Suppressor macrophage treated with lipopolysaccharide for 4 hours (primary cell): ENCODE results near the gene CFAP20DC.

Experiments used
- DNase-seq: peaks from one replicate; pipeline ENCODE4 v3.0.0-alpha.2; 2020

CFAP20DC gene

DNA sequence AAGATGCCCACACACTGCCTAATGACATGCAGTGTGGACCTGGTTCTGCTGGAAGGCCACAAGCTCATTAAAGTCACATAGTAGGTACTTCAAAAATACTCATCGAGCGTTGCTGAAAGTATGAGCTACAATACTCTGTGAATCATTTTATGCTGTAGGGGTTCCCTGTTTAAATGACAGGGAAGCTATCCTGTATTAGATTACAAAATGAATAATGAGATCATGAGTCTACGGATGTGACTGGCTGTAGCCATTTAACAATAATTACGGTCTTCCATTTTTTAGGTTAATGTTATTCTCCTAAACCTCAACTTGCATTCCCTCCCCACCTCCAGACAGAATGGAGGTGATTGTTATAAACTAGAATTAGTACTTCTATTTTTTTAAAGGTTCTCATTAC, 255.1 kb downstream of the CFAP20DC start:
- no peak for DNase-seq

DNA sequence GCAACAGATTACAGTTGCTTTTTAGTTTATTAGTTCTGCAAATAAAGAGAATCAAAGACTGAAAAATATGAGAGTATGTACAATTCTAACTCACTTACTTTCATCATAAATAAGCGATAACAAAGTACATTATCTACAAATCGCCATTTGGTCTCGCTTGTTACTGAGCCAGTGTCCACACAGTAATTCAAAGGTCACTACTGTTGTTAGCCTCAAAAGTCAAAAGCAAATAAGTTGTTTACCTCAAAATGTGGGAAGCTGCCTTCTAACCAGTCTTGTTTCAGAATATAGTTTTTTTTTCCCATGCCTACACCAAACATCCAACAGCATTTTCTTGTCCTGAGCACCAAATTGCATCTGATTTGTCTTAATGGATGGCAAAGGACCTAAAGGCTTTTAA, 255.9 kb downstream of the CFAP20DC start:
- DNase-seq, result no peak

DNA sequence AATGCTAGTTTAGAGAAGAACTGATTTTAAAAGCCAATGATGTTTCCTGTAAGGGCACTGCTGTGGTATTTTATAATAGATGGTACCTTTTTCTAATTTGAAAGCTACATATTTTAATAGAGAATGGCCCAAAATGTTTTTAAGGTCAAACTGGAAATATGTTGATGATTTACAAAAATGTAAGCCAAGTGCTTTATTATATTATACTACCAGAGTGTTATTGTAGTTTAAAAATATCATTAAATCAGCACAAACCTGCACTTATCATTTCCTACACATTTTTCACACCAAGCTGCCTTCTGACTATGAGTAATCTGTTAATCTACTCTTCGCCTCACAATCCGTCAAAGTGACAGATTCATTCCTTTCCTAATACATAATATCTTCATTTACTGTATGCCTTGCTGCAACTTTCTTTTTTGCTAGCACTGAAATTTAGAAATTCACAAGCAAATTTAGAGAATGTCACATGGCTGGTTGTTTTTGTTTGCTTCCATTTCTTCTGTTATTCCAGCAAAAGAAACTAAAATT, 256.8 kb downstream of the CFAP20DC start:
- DNase-seq, result no peak

DNA sequence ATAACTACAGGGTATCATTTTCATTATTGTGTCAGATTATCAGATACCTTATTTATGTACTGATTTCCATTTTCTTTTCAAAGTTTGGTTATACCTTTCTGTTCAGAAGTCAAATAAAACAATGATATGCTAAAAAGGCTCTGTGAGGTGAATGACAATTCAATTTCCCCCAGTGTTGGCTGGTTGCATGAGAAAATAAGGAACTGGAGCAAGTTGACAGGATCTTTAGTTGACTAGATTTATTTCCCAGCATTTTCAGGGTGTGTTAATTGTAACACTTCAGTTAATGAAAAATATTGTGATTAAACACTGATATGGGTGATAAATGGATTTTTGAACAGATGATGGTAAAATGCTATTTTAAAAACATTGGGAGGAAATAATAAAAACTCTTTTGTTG, 260.4 kb downstream of the CFAP20DC start:
- DNase-seq, result no peak

DNA sequence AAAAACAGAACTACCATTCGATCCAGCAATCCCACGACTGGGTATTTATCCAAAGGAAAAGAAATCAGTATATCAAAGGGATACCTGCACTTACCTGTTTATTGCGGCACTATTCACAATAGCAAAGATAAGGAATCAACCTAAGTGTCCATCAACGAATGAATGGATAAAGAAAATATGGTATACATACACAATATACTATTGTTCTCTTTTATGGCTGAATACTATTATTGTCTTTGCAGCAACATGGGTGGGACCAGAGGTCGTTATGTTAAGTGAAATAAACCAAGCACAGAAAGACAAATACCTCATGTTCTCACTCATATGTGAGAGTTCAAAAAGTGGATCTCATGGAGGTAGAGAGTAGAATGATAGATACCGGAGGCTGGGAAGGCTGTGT, 264.9 kb downstream of the CFAP20DC start:
- no peak for DNase-seq

DNA sequence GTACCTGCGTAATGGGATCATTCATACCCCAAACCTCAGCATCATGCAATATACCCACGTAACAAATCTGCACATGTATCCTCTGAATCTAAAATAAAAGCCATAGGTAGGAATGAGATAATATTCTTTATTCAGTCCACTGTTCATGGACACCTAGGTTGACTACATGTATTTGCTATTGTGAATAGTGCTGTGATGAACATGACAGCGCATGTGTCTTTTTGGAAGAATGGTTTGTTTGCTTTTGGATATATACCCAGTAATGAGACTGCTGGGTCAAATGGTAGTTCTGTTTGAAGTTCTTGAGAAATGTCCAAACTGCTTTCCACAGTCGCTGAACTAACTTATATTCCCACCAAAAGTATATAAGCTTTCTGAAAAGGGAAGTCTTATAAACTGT, 265.4 kb downstream of the CFAP20DC start:
- no peak for DNase-seq

DNA sequence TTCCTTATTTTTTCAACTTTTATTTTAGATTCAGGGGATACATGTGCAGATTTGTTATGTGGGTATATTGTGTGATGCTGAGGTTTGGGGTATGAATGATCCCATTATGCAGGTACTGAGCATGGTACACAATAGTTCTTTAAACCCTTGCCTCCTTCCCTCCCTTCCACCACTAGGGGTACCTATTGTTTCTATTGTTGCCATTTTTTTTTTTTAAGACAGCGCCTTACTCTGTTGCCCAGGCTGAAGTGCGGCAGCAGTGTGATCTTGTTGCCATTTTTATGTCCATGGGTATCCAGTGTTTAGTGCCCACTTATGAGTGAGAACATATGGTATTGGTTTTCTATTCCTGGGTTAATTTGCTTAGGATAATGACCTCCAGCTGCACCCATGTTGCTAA, 266.0 kb downstream of the CFAP20DC start:
- no peak for DNase-seq

DNA sequence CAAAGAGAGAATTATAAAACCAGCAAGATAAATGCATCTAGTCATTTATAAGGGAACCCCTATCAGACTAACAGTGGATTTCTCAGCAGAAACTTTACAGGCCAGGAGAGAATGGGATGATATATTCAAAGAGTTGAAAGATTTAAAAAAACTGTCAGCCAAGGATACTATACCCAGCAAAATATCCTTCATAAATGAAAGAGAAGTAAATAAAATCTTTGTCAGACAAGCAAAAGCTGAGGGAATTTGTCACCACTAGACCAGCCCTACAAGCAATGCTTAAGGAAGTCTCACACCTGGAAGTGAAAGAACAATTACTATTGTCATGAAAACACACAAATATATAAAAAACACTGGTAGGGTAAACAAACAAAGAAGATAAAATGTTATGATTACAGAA, 269.9 kb downstream of the CFAP20DC start:
- no peak for DNase-seq

DNA sequence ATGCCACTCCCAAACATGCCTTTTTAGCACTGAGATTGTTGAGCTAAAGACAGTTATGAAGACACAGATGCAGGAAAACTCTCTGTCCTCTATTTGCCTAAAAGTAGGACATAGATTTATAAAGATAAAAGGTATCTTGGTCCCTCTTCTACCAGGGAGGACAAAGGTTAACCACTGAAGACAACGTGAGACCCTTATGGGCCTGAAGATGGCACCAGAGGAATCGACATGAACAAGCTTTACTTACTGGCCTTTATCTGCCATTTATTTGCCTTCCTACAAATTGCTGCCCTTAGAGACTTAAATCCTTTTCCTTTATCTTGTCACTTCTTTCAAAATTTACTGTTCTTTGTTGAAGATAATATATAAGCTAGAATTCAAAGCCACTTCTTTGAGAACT, 273.6 kb downstream of the CFAP20DC start:
- DNase-seq, result no peak

DNA sequence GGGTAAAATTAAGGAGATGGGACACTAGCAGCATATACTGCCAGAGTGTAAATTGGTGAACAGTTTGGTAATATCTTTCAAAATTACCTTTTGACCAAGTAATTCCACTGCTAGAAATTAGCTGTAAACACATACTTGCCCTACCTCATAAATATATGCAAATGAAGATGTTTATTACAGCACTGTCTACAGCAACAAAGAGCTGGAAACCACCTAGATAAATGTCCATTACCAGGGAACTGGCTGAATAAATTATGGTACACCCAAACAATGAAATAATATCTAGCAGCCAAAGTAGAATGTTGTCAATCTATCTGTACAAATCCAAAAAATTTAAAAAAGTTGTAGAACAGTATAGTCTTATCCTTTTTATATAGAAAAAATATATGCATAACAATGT, 277.4 kb downstream of the CFAP20DC start:
- DNase-seq, result no peak

DNA sequence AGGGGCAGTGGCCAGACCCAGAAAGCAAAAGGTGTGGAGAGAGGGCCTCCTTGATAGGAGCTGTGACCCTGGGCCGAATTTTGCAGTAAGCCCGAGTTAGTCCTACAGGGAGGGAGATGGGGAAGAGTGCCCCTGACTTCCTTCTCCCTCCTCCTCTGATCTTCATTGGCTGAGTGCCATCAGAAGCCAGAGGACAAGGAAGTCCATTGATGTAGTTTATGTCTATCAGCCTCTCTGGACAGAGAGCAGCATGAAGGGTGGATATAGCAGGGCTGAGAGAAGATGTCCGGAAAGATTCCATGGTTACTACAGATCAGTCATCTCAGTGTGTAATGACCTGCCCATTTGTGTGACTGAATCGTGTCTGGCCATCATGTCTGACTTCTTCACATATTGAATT, 280.8 kb downstream of the CFAP20DC start:
- no peak for DNase-seq

DNA sequence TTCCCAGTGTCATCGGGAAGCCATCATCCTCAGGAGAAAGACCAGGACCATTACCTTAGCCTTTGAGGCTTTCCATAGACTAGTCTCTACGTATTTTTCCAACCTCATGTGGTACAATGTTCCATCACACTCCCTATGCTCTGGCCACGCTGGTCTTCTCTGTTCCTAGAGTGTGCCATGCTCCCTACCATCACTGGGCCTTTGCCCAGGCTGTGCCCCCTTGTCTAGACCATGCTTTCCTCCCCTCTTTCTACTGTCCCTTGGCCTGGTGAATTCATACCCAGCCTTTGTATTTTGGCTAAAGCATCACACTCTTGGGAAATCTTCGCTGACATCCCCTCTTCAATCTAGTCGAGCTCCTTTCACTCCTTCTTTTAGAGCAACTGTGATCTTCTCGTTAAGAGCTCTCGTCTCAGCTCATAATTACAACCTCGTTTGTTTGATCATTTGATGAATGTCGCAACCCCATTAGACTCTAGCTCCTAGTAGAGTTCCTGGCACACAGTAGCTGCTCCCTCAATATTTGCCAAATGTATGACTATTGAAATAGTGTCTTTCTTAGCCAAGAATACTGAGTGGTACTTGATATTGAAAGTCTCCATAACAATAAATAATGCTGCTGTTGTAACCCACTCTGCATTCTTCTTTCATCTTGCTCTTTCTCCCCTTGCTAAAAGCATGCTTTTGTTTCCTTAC, 283.1 kb downstream of the CFAP20DC start:
- DNase-seq, result no peak

DNA sequence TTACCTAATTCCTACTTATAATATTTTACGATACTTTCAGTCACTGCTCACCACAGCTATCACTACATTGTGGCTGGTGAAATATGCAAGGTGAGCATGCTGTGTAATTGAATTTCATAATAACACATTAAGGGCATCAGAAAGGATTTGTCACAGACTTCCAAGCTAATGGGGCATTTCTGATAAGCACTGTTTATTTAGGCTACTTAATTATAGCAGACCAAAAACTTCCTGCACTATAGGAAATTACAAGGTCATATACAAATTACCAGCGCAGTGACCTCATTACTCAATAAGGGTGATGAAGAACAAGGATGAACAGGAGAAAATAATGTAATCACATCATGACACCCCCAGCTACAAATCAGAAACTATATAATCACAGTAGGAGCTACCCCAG, 294.7 kb downstream of the CFAP20DC start:
- DNase-seq, result no peak

DNA sequence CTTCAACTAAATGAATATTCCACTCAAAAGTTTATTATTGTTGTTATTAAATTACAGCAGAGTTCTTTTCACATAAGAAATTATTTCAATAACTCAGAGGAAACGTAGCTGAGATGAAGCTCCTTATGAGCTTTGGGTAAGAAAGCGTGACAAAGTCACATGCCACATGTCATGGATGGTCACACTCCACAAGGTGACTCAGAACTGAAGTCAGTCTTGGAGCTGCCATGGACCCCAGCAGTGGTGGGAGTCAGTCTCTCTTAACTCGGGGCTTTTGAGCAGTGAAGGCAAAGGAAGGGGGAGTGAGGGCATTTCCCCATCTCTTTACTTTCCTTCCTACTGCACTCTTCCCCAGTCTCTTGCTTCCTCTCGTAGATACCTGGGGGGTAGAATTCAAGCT, 295.8 kb downstream of the CFAP20DC start:
- no peak for DNase-seq

DNA sequence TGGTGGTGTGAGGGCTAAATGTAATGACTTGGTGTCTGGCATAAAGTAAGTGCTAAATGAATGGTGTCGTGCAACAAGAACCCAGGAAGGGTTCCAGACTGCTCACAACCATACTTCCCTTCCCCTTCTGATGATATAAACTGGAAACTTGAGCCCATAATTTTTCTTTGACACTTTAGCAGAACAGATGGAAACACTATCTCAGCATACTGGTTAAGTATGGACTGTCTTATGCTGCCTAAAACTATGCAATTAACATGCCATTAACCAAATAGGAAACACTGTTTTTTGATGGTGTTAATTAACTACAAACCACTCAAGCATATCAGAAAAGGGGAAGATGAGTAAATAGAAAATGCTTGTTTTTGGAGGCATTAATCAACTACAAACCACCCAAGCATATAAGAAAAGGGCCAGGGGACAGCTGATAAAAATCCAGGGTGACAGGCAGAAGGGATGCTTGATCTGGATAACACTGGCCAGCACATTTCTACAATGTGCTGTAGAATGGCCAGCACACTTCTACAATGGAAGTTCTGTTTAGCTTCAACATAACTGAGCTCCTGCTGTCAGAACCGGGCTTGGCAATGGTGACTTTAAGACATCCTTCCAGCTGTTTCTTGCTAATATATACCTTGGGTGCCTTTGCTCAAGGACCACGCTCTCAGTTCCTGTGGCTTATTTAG, 297.8 kb downstream of the CFAP20DC start:
- no peak for DNase-seq

DNA sequence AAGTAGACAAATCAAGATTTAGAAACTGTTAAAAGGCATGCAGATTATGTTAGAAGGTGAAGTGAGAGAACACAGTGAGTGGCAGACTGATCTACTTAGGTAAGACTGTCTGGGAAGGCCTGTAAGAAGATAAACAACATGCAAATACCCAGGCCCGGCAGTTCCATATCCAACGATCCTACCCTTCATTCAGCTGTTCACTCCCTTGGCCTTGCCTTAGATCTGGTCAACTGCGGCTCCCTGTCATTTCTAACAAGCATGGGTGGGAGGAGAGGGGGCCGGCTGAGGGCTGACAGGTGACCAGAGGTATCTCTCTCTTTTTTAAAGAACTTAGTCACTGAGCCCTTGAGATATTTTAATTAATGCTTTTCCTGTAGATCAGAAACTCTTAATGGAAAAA, 298.6 kb downstream of the CFAP20DC start:
- no peak for DNase-seq

DNA sequence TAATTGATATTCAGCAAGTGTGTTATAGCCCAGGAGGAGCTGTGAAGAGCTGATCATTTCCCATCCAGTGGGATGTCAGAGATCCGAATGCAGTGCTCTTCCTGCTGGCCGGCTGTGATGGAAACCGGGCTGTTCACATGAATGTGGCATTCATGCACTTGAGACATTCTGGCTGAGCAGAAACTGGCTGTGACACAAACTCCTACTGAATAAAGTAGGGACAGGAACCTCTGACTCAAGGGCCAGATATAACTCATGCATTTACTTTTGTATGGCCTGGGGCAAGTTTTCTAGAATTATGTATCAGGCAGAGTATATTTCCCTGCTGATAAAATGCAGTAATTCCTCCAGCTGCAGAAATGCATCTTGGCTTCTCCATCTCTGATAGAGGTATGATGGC, 299.9 kb downstream of the CFAP20DC start:
- DNase-seq, result peak; percentile 3

DNA sequence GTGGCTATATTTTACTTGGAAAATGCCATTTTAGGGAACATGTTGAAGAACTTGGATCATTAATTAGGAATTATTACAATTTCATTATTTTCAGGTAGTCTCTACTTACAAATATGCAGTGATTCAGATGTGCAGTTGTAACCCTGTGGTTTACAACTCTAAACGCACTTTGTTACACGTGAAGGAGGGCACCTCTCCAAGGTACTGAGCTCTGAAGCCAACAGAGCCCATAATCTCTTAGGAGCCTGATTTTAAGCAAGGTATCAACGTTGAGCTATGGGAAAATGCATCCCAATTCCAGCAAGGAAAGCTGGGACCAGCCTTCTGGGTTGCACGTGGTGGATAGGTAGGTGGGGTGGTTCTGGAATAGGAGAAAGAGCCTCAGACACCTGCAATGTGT, 301.8 kb downstream of the CFAP20DC start:
- no peak for DNase-seq

DNA sequence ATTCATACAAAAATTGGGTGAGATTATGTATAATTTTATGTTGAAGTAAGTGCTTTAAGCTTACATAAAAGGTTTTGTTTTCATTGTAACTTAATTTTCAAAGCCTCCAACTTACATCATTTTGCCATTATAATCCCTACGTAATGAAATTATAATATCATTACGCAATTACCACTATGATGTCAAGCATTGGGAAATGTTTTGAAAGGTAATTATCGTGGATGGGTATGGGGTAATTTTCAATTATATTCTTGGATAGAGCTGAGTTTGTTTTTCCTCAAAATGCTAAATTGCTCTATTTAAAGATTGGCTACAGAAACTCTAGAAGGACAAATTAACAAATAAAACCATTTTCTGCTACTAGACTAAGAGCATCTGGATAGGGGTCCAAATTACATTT, 303.1 kb downstream of the CFAP20DC start:
- no peak for DNase-seq

DNA sequence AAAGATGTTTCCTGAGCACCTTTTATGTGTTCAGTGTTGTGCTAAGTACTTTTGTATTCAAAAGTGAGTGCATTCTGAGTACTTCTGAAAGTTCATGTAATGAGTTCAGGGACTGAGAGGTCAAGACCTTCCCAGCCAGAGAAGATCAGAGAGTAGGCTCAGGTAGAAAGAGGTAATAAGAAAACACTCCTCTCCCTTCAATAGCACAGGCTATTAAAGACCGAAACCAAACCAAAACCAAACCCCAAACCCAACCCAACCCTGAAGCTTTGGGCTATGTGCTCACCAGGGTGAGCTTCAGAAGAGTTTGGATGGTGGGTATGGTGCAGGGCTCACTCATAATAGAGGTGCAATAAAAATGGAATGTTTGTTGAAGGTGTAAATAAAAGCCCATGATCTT, 306.5 kb downstream of the CFAP20DC start:
- DNase-seq, result no peak

DNA sequence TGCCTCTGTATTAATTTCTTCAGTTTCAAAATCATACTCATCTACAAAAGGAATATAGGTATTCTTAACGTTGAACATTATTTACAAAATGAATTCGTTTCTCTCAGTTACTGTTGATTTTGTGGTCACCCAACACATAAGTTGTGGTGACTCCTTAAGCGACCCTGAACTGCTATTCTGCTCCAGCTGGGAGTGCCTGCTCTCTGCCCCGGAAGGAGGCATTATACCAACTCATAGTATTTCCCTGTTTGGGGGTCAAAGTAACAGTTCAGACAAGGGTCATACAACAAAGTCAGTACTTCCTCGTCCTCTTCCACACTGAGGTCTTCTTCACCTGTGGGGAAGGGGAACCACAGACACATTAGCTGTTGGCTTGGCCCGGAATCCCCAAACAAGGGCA, 307.6 kb downstream of the CFAP20DC start:
- DNase-seq, result no peak

DNA sequence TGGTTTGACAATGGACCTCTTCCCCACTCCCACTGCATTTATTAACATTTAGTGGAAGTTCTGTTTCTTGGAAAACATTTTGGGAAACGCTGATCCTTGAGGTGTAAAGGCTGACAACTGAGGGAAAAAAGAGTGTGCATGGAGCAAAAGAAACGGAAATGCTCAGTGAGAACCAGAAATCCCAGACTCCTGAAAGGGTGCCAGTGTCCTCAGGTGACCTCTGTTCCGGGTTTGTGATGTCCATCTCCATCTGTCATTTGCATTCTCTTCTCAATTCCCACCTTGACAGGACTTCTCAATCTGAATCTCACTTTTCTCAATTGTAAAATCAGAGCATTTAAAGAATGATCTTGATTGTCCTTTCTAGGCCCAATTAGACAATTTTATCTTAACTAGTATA, 312.2 kb downstream of the CFAP20DC start:
- DNase-seq, result no peak

DNA sequence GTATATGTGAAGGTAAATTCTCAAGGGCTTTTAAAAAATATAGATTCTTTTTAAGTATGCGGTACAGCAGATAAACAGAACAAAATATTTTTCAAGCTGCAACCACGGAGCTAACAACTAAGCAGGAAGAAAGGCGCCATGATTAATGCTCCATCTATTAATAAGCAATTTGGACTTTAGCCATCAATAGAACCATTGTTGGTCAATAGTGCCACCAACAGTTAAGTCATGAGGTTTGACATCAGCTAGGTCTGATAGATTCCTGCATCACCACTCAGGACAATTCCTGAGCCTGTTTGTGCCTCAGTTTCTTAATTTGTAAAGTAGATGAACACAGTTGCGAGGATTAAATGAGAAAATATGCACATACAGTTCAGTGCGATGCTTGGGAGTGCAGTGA, 318.2 kb downstream of the CFAP20DC start:
- no peak for DNase-seq

DNA sequence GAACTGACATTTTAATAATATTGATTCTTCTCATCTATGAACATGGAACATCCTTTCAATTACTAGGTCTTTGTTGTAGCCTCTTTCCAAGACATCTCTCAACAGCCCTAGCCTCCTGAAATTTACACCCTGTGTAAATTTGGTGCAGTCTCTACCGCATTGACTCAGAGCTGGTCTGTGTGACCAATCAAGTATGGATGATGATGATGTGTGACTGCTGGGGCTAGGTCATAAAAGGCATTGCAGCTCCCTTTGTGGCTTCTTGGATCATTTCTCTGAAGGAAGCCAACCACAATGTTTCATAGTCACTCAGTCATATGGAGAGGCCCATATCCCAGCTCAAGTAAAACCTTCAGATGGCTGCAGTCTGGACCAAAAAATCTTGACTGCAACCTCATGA, 321.1 kb downstream of the CFAP20DC start:
- DNase-seq, result no peak

DNA sequence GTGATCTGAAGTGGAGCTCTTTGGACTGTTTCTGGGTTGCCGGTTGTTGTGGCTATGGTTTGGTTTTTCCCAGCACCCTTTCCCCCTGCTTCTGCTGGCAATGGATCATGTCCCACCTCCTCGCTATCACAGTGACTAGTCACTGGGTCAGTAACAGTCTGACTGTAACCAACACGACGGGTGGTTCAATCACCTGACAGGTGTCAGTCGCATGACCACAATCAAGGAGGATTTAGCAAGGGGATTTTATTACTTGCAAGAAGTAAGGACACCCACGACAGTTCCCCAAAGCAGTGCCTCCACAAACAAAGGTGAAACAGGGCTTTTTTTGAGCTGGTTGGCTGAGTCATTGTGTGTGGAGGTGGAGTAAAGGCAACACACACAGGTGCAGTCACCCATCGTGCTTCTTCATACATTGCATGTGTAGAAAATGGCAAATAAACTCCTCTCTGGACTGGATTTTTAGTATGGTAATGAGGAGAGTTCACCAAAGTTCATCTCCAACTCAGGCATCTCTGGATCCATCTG, 324.4 kb downstream of the CFAP20DC start:
- DNase-seq, result no peak
